Gastrocnemius medialis (tissue), 4 donors: ENCODE measurements around the gene JMJD7. TPM values are rescaled to one million over a fixed set of nuclear protein-coding genes. Genes with fewer than 3 reads are reported as not detected.

Experiments
- ATAC-seq, 2 donors: fragments of 150-250 bp; one replicate each; pipeline ENCODE4 v1.9.1; 2016
- DNase-seq, 2 donors: peaks; one replicate each; pipeline ENCODE4 v3.0.0-alpha.2; 2019
- H3K27ac ChIP-seq, 4 donors: fragments of 200-600 bp; sonication (generic); 1 replicate in 1 of 4; 2 replicates in 3 of 4; pipeline ENCODE4 v1.5.1; 2016 to 2018; ENCODE audit warnings: mild to moderate bottlenecking in 2 of 4, moderate library complexity in 1 of 4
- H3K27me3 ChIP-seq, 3 donors: fragments of 200-600 bp; sonication (generic) in 2 of 3; 1 replicate in 1 of 3; 2 replicates in 2 of 3; pipeline versions ENCODE4 v1.5.1 to v1.6.0; 2016 to 2019; ENCODE audit warnings: mild to moderate bottlenecking in 1 of 3, moderate library complexity in 1 of 3
- H3K36me3 ChIP-seq, 2 donors: fragments of 200-600 bp; sonication (generic) in 1 of 2; one replicate each; pipeline ENCODE4 v1.5.1; 2017 to 2018
- H3K4me1 ChIP-seq, 2 donors: fragments of 200-600 bp; sonication (generic) in 1 of 2; one replicate each; pipeline ENCODE4 v1.5.1; 2016 to 2017; ENCODE audit warnings: mild to moderate bottlenecking in 2 of 2
- H3K4me3 ChIP-seq, 4 donors: fragments of 200-600 bp; sonication (generic) in 3 of 4; 1 replicate in 1 of 4; 2 replicates in 3 of 4; pipeline ENCODE4 v1.5.1; 2016 to 2019; ENCODE audit warnings: mild to moderate bottlenecking in 2 of 4
- H3K9me3 ChIP-seq, 3 donors: fragments of 200-600 bp; sonication (generic) in 2 of 3; 1 replicate in 1 of 3; 2 replicates in 2 of 3; pipeline ENCODE4 v1.5.1; 2016 to 2019
- POLR2A ChIP-seq, 2 donors: fragments of 450-650 bp; IDR thresholded peaks; one replicate each; pipeline ENCODE4 v1.6.1; 2017; ENCODE audit warnings: antibody characterized with exemption in 2 of 2, mild to moderate bottlenecking in 2 of 2, moderate library complexity in 2 of 2
- in situ Hi-C, 4 donors: fragments of 200-750 bp; cut with MboI; loops; one replicate each; pipeline versions ENCODE4 v1.15.0 to v1.8.0; 2017; ENCODE audit warnings: low sequenced_read_pairs in 4 of 4
- intact Hi-C: fragments of 100-400 bp; cut with DNase I; formaldehyde crosslinking; loops from one replicate; pipeline ENCODE4 v1.15.1; 2023; ENCODE audit warnings: low total_unique reads
- total RNA-seq, 4 donors: library from RNA; depleted of rRNA; stranded (reverse); fragments of >200 nt; gene quantifications; one replicate each; pipeline versions ENCODE4 v1.1.0 to v1.2.3, GENCODE V29; 2016
- TF ChIP-seq, protein P1 (sequence below), 5 experiments: fragments of 450-650 bp in 3 of 5; fragments of 200-600 bp in 2 of 5; sonication (generic) in 2 of 5; IDR thresholded peaks in 4 of 5; conservative IDR thresholded peaks in 1 of 5; 1 replicate in 4 of 5; 2 replicates in 1 of 5; pipeline ENCODE4 v1.5.1; 2016 to 2019; ENCODE audit warnings: antibody characterized with exemption in 5 of 5, mild to moderate bottlenecking in 3 of 5, moderate library complexity in 3 of 5

The JMJD7 gene
- total RNA-seq, 4 donors from 2014 or later, result 1.7 to 7.6 (median 3.9) TPM

DNA sequence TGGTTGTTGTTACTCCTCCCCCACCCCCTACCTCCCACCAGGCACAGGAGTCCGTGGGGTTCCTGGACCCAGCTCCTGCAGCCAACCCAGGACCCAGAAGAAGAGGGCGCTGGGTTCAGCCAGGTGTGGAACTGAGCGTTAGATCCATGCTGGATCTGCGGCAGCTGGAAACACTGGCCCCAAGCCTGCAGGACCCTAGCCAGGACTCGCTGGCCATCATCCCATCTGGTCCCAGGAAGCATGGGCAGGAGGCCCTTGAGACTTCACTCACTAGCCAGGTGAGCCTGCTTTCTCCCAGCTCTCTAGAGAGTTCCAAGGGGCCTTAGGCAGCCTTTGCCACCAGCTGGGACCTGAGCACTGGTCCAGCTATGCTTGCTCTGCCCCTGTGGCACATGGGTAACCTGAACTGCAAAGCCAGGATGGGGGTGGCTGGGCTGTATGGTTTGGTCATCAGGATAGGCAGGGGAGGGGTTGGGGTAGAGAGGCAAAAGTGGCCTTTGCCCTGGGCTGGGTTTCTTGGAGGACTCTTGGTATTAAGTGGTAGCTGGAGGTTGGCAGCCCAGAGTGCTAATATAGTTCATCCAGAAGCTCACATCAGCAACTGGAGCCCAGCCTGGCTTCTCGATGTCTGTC is 7.0 kb upstream of the JMJD7 start:
- DNase-seq, result no peak
- in situ Hi-C loops, result loop anchor here in 1 of 4 donors (25.0 kb wide), 1 partner anchor 209 kb away; no protein-coding TSS in a partner anchor

DNA sequence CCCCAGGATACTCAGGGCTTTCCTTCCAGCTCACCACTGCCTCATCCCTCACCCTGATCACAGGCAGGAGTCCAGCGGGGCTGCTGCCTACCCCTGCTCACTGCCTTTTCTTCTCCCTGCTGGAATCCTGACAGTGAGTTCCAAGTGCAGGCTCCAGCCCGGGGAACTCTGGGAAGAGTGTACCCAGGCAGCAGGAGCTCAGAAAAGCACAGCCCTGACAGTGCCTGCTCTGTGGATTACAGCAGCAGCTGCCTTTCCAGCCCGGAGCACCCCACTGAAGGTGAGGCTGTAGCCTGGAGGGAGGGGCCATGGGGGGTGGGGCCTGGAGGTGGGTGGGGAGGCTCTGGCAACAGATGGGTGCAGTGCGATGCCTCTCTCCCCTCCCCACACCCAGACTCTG is 6.1 kb upstream of the JMJD7 start:
- H3K27ac ChIP-seq, result no peak overlapping the region
- intact Hi-C loops (no loop called here), in situ Hi-C loops (loop anchor here in 1 of 4 donors (25.0 kb wide), 1 partner anchor 210 kb away; no protein-coding TSS in a partner anchor)
- no peak for DNase-seq
- no peak for ATAC-seq
- no peaks in the 10 kb centered on the region for H3K4me1 ChIP-seq
- no peaks in the 10 kb centered on the region for H3K27me3 ChIP-seq
- TF ChIP-seq, protein P1, sequence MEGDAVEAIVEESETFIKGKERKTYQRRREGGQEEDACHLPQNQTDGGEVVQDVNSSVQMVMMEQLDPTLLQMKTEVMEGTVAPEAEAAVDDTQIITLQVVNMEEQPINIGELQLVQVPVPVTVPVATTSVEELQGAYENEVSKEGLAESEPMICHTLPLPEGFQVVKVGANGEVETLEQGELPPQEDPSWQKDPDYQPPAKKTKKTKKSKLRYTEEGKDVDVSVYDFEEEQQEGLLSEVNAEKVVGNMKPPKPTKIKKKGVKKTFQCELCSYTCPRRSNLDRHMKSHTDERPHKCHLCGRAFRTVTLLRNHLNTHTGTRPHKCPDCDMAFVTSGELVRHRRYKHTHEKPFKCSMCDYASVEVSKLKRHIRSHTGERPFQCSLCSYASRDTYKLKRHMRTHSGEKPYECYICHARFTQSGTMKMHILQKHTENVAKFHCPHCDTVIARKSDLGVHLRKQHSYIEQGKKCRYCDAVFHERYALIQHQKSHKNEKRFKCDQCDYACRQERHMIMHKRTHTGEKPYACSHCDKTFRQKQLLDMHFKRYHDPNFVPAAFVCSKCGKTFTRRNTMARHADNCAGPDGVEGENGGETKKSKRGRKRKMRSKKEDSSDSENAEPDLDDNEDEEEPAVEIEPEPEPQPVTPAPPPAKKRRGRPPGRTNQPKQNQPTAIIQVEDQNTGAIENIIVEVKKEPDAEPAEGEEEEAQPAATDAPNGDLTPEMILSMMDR (IDR thresholded peaks at IDR 0.05 in 4 of 5, conservative IDR thresholded peaks at IDR 0.05 in 1 of 5), result no peak
- no peak for TF ChIP-seq POLR2A (IDR thresholded peaks at IDR 0.05)
- H3K4me3 ChIP-seq, result no peak overlapping the region
- H3K36me3 ChIP-seq, result peaks cover 0 to 77% of the 10 kb centered on the region in 2 donors
- H3K9me3 ChIP-seq, result no peaks in the 10 kb centered on the region

More for the DNA sequence above, 7.0 kb upstream of the JMJD7 start:
- Histone ChIP-seq H3K4me3 (no peak overlapping the region), H3K9me3 (no peaks in the 10 kb centered on the region), H3K36me3 (peaks cover 0 to 78% of the 10 kb centered on the region in 2 donors), H3K27me3 (no peaks in the 10 kb centered on the region), H3K27ac (no peak overlapping the region), H3K4me1 (no peaks in the 10 kb centered on the region)
- ATAC-seq, result no peak
- intact Hi-C loops, result no loop called here
- TF ChIP-seq, protein P1 (IDR thresholded peaks at IDR 0.05 in 4 of 5, conservative IDR thresholded peaks at IDR 0.05 in 1 of 5), result no peak
- no peak for TF ChIP-seq POLR2A (IDR thresholded peaks at IDR 0.05)

DNA sequence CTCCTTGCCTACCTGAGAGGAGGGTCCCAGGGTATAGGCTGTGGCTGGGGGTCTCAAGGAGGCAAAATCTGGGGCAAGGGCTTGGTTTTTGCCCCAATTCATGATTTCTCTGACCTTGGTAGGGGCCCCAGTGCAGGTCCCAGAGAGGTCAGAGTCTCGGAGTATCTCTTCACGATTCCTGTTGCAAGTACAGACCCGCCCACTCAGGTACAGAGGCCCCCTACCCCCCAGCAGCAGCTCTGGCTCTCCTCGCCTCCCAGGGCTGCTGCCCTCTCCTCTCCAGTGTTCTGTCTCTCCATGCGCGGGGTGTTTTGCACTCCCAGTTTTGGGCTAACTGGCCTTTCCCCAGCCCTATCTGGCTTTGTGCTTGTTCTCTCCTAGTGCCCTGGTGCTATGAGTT is 5.4 kb upstream of the JMJD7 start:
- in situ Hi-C loops, result loop anchor here in 1 of 4 donors (25.0 kb wide), 1 partner anchor 210 kb away; no protein-coding TSS in a partner anchor
- no peaks in the 10 kb centered on the region for H3K9me3 ChIP-seq
- DNase-seq, result no peak
- no peak for ATAC-seq
- peaks cover 3 to 4% of the 10 kb centered on the region in 2 donors for H3K4me1 ChIP-seq
- H3K36me3 ChIP-seq, result peaks cover 0 to 71% of the 10 kb centered on the region in 2 donors
- no peaks in the 10 kb centered on the region for H3K27me3 ChIP-seq
- TF ChIP-seq, protein P1 (IDR thresholded peaks at IDR 0.05 in 4 of 5, conservative IDR thresholded peaks at IDR 0.05 in 1 of 5), result no peak
- no peak for TF ChIP-seq POLR2A (IDR thresholded peaks at IDR 0.05)
- H3K4me3 ChIP-seq, result no peak overlapping the region
- intact Hi-C loops, result no loop called here
- no peak overlapping the region for H3K27ac ChIP-seq

DNA sequence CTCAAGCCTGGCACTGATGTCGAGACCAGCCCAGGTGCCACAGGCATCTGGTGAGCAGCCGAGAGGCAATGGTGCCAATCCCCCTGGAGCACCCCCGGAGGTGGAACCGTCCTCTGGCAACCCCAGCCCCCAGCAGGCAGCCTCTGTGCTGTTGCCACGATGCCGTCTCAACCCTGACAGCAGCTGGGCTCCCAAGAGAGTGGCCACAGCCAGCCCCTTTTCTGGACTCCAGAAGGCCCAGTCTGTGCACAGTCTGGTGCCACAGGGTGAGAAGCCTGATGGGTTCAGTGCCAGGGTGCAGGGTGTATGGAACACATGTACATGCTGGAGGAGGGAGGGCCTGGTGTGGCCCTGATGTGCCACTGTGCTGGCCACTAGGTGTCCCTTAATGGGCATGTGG is 4.9 kb upstream of the JMJD7 start:
- Histone ChIP-seq H3K4me3 (no peak overlapping the region), H3K4me1 (peaks cover 6% of the 10 kb centered on the region in 2 donors), H3K36me3 (peaks cover 0 to 66% of the 10 kb centered on the region in 2 donors), H3K9me3 (no peaks in the 10 kb centered on the region), H3K27ac (no peak overlapping the region), H3K27me3 (no peaks in the 10 kb centered on the region)
- ATAC-seq (no peak), DNase-seq (no peak)
- intact Hi-C loops (no loop called here), in situ Hi-C loops (loop anchor here in 1 of 4 donors (25.0 kb wide), 1 partner anchor 211 kb away; no protein-coding TSS in a partner anchor)
- TF ChIP-seq POLR2A (IDR thresholded peaks at IDR 0.05), result no peak
- TF ChIP-seq, protein P1 (IDR thresholded peaks at IDR 0.05 in 4 of 5, conservative IDR thresholded peaks at IDR 0.05 in 1 of 5), result no peak
